Uterus (tissue), 4 donors: Measurements from ENCODE around the gene ABLIM2. TPM values are rescaled to one million over a fixed set of nuclear protein-coding genes. Genes with fewer than 3 reads are reported as not detected.
"Not testable (repeated sequence)": the region's sequence is repeated elsewhere in the genome, so short reads cannot be mapped to it uniquely, and the experiment has no call there.

Experiments used
- DNase-seq, 2 donors: peaks; one replicate each; pipeline ENCODE4 v3.0.0-alpha.2; 2019 to 2020
- H3K27ac ChIP-seq, 2 donors: fragments of 200-600 bp; sonication (generic); 1 replicate in 1 of 2; 2 replicates in 1 of 2; pipeline ENCODE4 v1.5.1; 2016 to 2018
- H3K27me3 ChIP-seq, 2 donors: fragments of 200-600 bp; sonication (generic); one replicate each; pipeline ENCODE4 v1.5.1; 2018 to 2019; ENCODE audit warnings: control low read depth in 1 of 2
- H3K36me3 ChIP-seq, 2 donors: fragments of 200-600 bp; sonication (generic); one replicate each; pipeline ENCODE4 v1.5.1; 2019; ENCODE audit warnings: control low read depth in 1 of 2
- H3K4me1 ChIP-seq, 2 donors: fragments of 200-600 bp; sonication (generic); one replicate each; pipeline ENCODE4 v1.5.1; 2018 to 2019; ENCODE audit warnings: control low read depth in 1 of 2
- H3K4me3 ChIP-seq, 2 donors: fragments of 200-600 bp; sonication (generic); 1 replicate in 1 of 2; 2 replicates in 1 of 2; pipeline ENCODE4 v1.5.1; 2018 to 2019; ENCODE audit warnings: mild to moderate bottlenecking in 1 of 2
- H3K9me3 ChIP-seq, 2 donors: fragments of 200-600 bp; sonication (generic); one replicate each; pipeline ENCODE4 v1.5.1; 2019; ENCODE audit warnings: control low read depth in 1 of 2
- CTCF ChIP-seq, 4 experiments: fragments of 200-600 bp in 2 of 4; fragments of 450-650 bp in 2 of 4; sonication (generic) in 2 of 4; IDR thresholded peaks; one replicate each; pipeline ENCODE4 v1.5.1; 2016 to 2019; ENCODE audit warnings: antibody characterized with exemption in 4 of 4, mild to moderate bottlenecking in 2 of 4, moderate library complexity in 1 of 4
- POLR2A ChIP-seq, 2 donors: fragments of 450-650 bp; IDR thresholded peaks; one replicate each; pipeline ENCODE4 v1.6.1; 2016; ENCODE audit warnings: antibody characterized with exemption in 2 of 2, mild to moderate bottlenecking in 1 of 2, moderate library complexity in 1 of 2
- intact Hi-C: fragments of 100-400 bp; cut with DNase I; formaldehyde crosslinking; loops from one replicate; pipeline ENCODE4 v1.15.1; 2023; ENCODE audit warnings: low total_unique reads
- total RNA-seq, 4 donors: library from RNA; depleted of rRNA in 3 of 4; stranded (reverse); fragments of >200 nt in 3 of 4; gene quantifications; one replicate each; pipeline versions ENCODE4 v1.1.0 to v1.2.4, GENCODE V29; 2014 to 2023
- donor health status: DM: yes; HTN: yes; CAD: no.

ABLIM2 gene
- total RNA-seq, 4 donors from 2014 or later = 0.77 to 6.0 (median 1.5) TPM

GRCh38 chr4:7924570-7924969, 234.0 kb downstream of the ABLIM2 start:
- TF ChIP-seq POLR2A (IDR thresholded peaks at IDR 0.05) = no peak
- Histone ChIP-seq H3K36me3 (no peaks in the 10 kb centered on the region), H3K27ac (no peak overlapping the region), H3K27me3 (no peaks in the 10 kb centered on the region), H3K9me3 (no peaks in the 10 kb centered on the region), H3K4me1 (peaks cover 0 to 7% of the 10 kb centered on the region in 2 donors), H3K4me3 (no peak overlapping the region)
- no peak for DNase-seq
- intact Hi-C loops = no loop called here

GRCh38 chr4:7924163-7924562, 234.4 kb downstream of the ABLIM2 start:
- intact Hi-C loops = no loop called here
- H3K9me3 ChIP-seq = no peaks in the 10 kb centered on the region
- peaks cover 0 to 3% of the 10 kb centered on the region in 2 donors for H3K4me1 ChIP-seq
- no peaks in the 10 kb centered on the region for H3K36me3 ChIP-seq
- DNase-seq = no peak
- H3K4me3 ChIP-seq = no peak overlapping the region
- TF ChIP-seq CTCF (IDR thresholded peaks at IDR 0.05) = no peak
- no peak for TF ChIP-seq POLR2A (IDR thresholded peaks at IDR 0.05)
- H3K27me3 ChIP-seq = no peaks in the 10 kb centered on the region
- H3K27ac ChIP-seq = no peak overlapping the region

GRCh38 chr4:7922466-7922865, 236.1 kb downstream of the ABLIM2 start:
- Histone ChIP-seq H3K27me3 (no peaks in the 10 kb centered on the region), H3K4me1 (peaks cover 0 to 3% of the 10 kb centered on the region in 2 donors), H3K27ac (no peak overlapping the region), H3K9me3 (no peaks in the 10 kb centered on the region), H3K36me3 (no peaks in the 10 kb centered on the region), H3K4me3 (no peak overlapping the region)
- intact Hi-C loops = no loop called here
- no peak for DNase-seq
- TF ChIP-seq CTCF (IDR thresholded peaks at IDR 0.05) (no peak), POLR2A (IDR thresholded peaks at IDR 0.05) (no peak)

GRCh38 chr4:7918981-7919380, 239.6 kb downstream of the ABLIM2 start:
- H3K27ac ChIP-seq = no peak overlapping the region
- no peak for DNase-seq
- peaks cover 0 to 7% of the 10 kb centered on the region in 2 donors for H3K4me1 ChIP-seq
- no peaks in the 10 kb centered on the region for H3K36me3 ChIP-seq
- no peak for TF ChIP-seq CTCF (IDR thresholded peaks at IDR 0.05)
- no peak for TF ChIP-seq POLR2A (IDR thresholded peaks at IDR 0.05)
- no peaks in the 10 kb centered on the region for H3K9me3 ChIP-seq
- H3K27me3 ChIP-seq = no peaks in the 10 kb centered on the region
- no peak overlapping the region for H3K4me3 ChIP-seq
- intact Hi-C loops = no loop called here

GRCh38 chr4:7918187-7918586, 240.4 kb downstream of the ABLIM2 start:
- H3K4me1 ChIP-seq, DNase-seq, H3K36me3 ChIP-seq, H3K27me3 ChIP-seq, H3K27ac ChIP-seq, intact Hi-C loops, H3K9me3 ChIP-seq, H3K4me3 ChIP-seq: not testable (repeated sequence)

GRCh38 chr4:7917669-7918068, 240.9 kb downstream of the ABLIM2 start:
- Histone ChIP-seq H3K4me1 (peaks cover 0 to 7% of the 10 kb centered on the region in 2 donors), H3K27ac (no peak overlapping the region)
- intact Hi-C loops = no loop called here

More at GRCh38 chr4:7917669-7918068, 240.9 kb downstream of the ABLIM2 start:
- no peak overlapping the region for H3K4me3 ChIP-seq
- H3K9me3 ChIP-seq = no peaks in the 10 kb centered on the region
- no peak for TF ChIP-seq CTCF (IDR thresholded peaks at IDR 0.05)
- TF ChIP-seq POLR2A (IDR thresholded peaks at IDR 0.05) = no peak
- DNase-seq = no peak
- H3K36me3 ChIP-seq = no peaks in the 10 kb centered on the region
- H3K27me3 ChIP-seq = no peaks in the 10 kb centered on the region
